Testis (tissue), 5 donors: ENCODE results near the gene CRNKL1. TPM values are rescaled to one million over a fixed set of nuclear protein-coding genes. Genes with fewer than 3 reads are reported as not detected.

Source experiments
- DNase-seq: peaks from one replicate; pipeline ENCODE4 v3.0.0-alpha.2; 2019
- H3K27ac ChIP-seq, 2 donors: fragments of 200-600 bp; sonication (generic); one replicate each; pipeline ENCODE4 v1.5.1; 2019
- H3K27me3 ChIP-seq: fragments of 200-600 bp; sonication (generic); one replicate; pipeline ENCODE4 v1.5.1; 2019
- H3K36me3 ChIP-seq: fragments of 200-600 bp; sonication (generic); one replicate; pipeline ENCODE4 v1.5.1; 2017; ENCODE audit warnings: low read depth; ENCODE audit errors: missing control alignments
- H3K4me1 ChIP-seq: fragments of 200-600 bp; sonication (generic); one replicate; pipeline ENCODE4 v1.5.1; 2019
- H3K4me3 ChIP-seq, 2 donors: fragments of 200-600 bp; sonication (generic); one replicate each; pipeline ENCODE4 v1.5.1; 2017 to 2019
- H3K9me3 ChIP-seq: fragments of 200-600 bp; sonication (generic); one replicate; pipeline ENCODE4 v1.5.1; 2017
- POLR2A ChIP-seq: fragments of 450-650 bp; IDR thresholded peaks from one replicate; pipeline ENCODE4 v1.6.1; 2017; ENCODE audit warnings: antibody characterized with exemption, mild to moderate bottlenecking, moderate library complexity
- WGBS, 2 donors: methylation state at CpG; one replicate each; pipeline ENCODE4 v1.1.5; 2018; 5-methylcytosine and 5-hydroxymethylcytosine counted together
- intact Hi-C: fragments of 100-400 bp; cut with DNase I; formaldehyde crosslinking; loops from one replicate; pipeline ENCODE4 v1.15.1; 2023; ENCODE audit warnings: low total_unique reads
- long read RNA-seq, 2 donors: transcript quantifications; one replicate each; lab custom pipeline, GENCODE V29; 2026
- polyA plus RNA-seq: library from polyadenylated mRNA; stranded (reverse); fragments of 350-450 nt; fragmentation: Illumina TruSeq; extraction: RNeasy Lipid Tissue Mini Kit (QIAGEN cat#74804); gene quantifications from one replicate; pipeline ENCODE4 v1.2.3, GENCODE V29; 2014; ENCODE audit warnings: low read depth, low replicate concordance; ENCODE audit not compliant: insufficient read depth
- total RNA-seq, 2 donors: library from RNA; depleted of rRNA; stranded (reverse); fragments of >200 nt; gene quantifications; one replicate each; pipeline ENCODE4 v1.2.3, GENCODE V29; 2016
- TF ChIP-seq, protein P1 (sequence below), 3 experiments: fragments of 450-650 bp in 2 of 3; fragments of 200-600 bp in 1 of 3; sonication (generic) in 1 of 3; IDR thresholded peaks; one replicate each; pipeline ENCODE4 v1.5.1; 2016 to 2019; ENCODE audit warnings: antibody characterized with exemption in 3 of 3, mild to moderate bottlenecking in 2 of 3, moderate library complexity in 1 of 3

CRNKL1 gene
- 10 to 100 TPM; 26.3 to 26.9 TPM for total RNA-seq
- 22.1 TPM for polyA plus RNA-seq
- long read RNA-seq, donor 1, full-length matches to known transcripts, result 7 of 35 reads
- long read RNA-seq, donor 1, partial matches to known transcripts, result 28 of 35 reads
- long read RNA-seq, donor 1, other reads (novel, unspliced or antisense), result 0 of 35 reads
- long read RNA-seq, donor 2, full-length matches to known transcripts, result 5 of 5 reads
- long read RNA-seq, donor 2, partial matches to known transcripts, result 0 of 5 reads
- long read RNA-seq, donor 2, other reads (novel, unspliced or antisense), result 0 of 5 reads

DNA sequence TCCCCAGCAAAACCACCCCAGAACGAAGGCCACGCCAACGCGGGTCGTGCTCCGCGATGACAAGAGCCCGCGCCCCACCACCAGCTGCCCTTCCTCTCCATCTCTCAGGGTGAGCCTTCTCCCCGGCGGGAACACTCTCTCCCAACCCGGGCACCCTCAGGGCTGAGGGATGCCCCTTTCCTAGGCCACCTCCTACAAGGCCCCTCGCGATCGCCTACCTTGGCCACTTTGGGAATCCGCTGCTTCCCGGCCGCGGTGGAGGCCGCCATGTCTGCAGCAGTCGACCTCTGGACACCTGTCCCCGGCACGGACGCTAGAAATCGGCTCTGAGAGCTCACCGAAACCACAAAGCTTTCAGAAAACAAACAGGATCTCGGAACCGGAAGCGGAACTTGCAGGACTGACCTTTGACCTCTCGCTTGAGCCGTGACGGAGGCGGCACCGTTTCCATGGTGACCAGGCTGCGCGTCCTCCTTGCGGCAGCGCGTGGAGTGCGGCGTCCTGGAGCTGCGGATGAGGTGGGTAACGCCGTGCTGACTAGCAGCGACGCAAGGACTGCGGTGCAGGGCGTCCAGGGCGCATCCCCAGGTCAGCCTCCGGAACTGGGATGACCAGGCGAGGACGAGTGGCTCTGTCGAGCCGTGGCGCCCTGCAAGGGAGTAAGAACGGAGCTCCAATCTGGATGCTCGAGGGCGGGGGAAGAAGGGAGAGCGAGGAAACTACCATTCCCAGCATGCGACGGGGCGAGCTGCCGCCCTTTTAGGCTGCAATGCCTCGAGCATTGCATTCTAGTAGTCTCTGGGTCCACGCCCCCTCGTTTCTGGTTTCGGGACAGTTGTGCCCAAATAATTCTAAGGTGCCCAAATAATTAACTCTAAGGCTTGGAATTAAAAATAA, at the start of gene CRNKL1, which contains the start of gene CFAP61:
TSS of gene CRNKL1 (minus strand) at position 393 of the 897 bp plus-strand sequence. CDS start at position 269, 124 bp downstream.
TSS of gene CFAP61 (plus strand) at position 459 of the 897 bp plus-strand sequence. CDS start 4,122 bp downstream, outside the sequence.
- Histone ChIP-seq H3K27ac (peak within 1 kb of the TSS; percentile 62 to 71), H3K9me3 (no peaks in the 10 kb centered on the region), H3K36me3 (no peaks in the 10 kb centered on the region), H3K4me3 (peak within 1 kb of the TSS; percentile 65 to 92), H3K27me3 (no peaks in the 10 kb centered on the region), H3K4me1 (peaks cover 7% of the 10 kb centered on the region)
- 0 to 1% methylated on average over 44 to 64 of the region's 67 CpGs for WGBS, 2 donors
- no peak for TF ChIP-seq POLR2A
- TF ChIP-seq, protein P1, sequence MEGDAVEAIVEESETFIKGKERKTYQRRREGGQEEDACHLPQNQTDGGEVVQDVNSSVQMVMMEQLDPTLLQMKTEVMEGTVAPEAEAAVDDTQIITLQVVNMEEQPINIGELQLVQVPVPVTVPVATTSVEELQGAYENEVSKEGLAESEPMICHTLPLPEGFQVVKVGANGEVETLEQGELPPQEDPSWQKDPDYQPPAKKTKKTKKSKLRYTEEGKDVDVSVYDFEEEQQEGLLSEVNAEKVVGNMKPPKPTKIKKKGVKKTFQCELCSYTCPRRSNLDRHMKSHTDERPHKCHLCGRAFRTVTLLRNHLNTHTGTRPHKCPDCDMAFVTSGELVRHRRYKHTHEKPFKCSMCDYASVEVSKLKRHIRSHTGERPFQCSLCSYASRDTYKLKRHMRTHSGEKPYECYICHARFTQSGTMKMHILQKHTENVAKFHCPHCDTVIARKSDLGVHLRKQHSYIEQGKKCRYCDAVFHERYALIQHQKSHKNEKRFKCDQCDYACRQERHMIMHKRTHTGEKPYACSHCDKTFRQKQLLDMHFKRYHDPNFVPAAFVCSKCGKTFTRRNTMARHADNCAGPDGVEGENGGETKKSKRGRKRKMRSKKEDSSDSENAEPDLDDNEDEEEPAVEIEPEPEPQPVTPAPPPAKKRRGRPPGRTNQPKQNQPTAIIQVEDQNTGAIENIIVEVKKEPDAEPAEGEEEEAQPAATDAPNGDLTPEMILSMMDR (IDR thresholded peaks at IDR 0.05), result peak in 2 of 3 experiments; percentile 6 to 16
- intact Hi-C loops, result no loop called here
- peak; percentile 98 for DNase-seq

DNA sequence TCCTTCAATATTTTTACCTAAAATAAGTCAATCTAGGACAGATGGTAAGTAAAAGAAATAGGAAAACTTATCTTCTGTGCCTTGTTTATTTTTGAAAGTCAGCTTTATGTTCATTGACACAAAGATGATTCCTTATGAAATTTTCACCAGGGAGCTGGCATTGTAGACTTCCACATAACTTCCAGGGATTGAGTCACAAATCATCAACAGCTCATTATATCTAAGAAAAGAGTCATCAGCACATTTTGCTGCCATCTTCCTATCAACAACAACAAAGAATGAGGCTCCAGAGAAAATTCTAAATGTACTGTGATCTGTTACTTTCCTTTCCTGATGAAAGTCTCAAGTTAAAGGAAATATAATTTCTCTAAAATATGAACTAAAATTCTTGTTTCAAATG, 48.6 kb upstream of the CRNKL1 start:
- DNase-seq, result no peak
- Histone ChIP-seq H3K4me3 (no peak overlapping the region), H3K9me3 (no peaks in the 10 kb centered on the region), H3K27ac (no peak overlapping the region), H3K4me1 (no peaks in the 10 kb centered on the region), H3K36me3 (no peaks in the 10 kb centered on the region), H3K27me3 (no peaks in the 10 kb centered on the region)
- intact Hi-C loops, result no loop called here
- TF ChIP-seq, protein P1 (IDR thresholded peaks at IDR 0.05), result no peak
- TF ChIP-seq POLR2A, result no peak

DNA sequence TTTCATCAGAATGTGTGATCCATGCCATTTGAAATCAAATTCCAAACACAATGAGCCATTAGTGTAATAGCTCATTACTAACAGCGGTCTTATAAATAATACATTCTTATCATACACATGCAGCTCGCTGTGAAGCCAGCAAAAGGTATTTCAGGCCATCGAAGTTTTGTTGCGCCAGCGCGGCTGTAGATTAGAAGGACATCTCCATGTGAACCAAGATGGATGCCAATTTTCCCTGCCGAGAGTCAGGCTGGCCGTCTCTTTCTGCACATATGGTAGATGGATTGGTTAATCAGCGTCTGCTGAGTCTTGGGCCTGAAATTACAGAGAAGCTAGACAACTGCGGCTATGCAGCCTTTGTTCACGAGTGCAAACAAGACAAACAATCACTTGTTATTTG, 44.2 kb upstream of the CRNKL1 start:
- H3K36me3 ChIP-seq, result no peaks in the 10 kb centered on the region
- H3K27ac ChIP-seq, result no peak overlapping the region
- TF ChIP-seq, protein P1 (IDR thresholded peaks at IDR 0.05), result no peak
- TF ChIP-seq POLR2A, result no peak
- H3K4me3 ChIP-seq, result no peak overlapping the region
- no peaks in the 10 kb centered on the region for H3K27me3 ChIP-seq
- WGBS, 2 donors, result 70 to 81% methylated on average over 11 of the region's 11 CpGs
- no peaks in the 10 kb centered on the region for H3K9me3 ChIP-seq
- DNase-seq, result no peak
- intact Hi-C loops, result no loop called here
- H3K4me1 ChIP-seq, result no peaks in the 10 kb centered on the region

DNA sequence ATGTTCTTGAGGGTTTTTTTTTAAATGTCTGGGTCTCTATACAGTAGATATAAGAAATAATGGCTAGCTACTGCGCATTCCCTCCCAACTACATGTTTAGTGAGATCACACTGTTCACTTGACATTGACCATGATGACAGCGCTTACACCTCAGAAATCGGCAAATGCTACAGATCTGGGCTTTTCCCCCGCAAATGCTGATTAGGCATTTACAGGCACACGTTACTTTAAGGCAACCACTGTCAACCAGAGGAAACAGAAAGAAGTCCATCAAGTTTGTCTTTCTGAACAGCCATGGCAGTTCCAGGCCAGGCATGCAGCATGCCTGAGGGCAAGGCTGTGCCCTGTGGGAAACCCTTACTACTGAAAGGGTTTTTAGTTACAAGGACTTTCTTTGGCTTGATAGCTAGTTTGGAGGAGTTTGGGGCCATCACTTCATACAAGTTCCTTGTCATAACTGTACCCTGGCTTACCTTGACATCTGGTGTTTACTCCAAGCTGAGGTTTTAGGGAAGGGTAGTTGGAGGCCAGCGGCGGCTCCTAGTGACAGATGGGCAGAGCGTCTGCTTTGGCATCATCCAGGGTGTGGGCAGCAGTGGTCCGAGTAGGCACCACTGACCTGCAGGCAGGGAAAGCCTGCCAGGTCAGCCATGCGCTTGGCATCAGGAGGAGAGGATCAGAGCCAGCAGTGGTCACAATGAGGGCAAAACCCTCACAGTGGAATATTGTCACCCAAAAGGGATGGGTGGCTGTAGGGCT, 43.0 kb upstream of the CRNKL1 start:
- Histone ChIP-seq H3K27me3 (no peaks in the 10 kb centered on the region), H3K36me3 (no peaks in the 10 kb centered on the region), H3K4me3 (no peak overlapping the region), H3K9me3 (no peaks in the 10 kb centered on the region), H3K4me1 (no peaks in the 10 kb centered on the region), H3K27ac (no peak overlapping the region)
- WGBS, 2 donors, result 94 to 95% methylated on average over 10 of the region's 10 CpGs
- TF ChIP-seq, protein P1 (IDR thresholded peaks at IDR 0.05), result no peak
- no peak for TF ChIP-seq POLR2A
- DNase-seq, result no peak
- intact Hi-C loops, result no loop called here
